ENCODE results near the gene DISC1.

DISC1 gene

GRCh38 chr1:232062967-232063366, 436.4 kb downstream of the DISC1 start:
- DNase-seq: no peak

- no peak for DNase-seq
Measured at GRCh38 chr1:232066521-232066920, 439.9 kb downstream of the DISC1 start.

GRCh38 chr1:232074265-232074664, 447.7 kb downstream of the DISC1 start:
- no peak for DNase-seq

- DNase-seq: no peak
Measured at GRCh38 chr1:232077809-232078208, 451.2 kb downstream of the DISC1 start.

GRCh38 chr1:232084584-232085223, 458.1 kb downstream of the DISC1 start:
- no peak for DNase-seq

- no peak for DNase-seq
Measured at GRCh38 chr1:232090816-232091215, 464.2 kb downstream of the DISC1 start.
